Activated CD8-positive, alpha-beta memory T cell treated with anti-CD3 and anti-CD28 coated beads, Interleukin-2, amount 50 U/mL, for 4 hours (primary cell): ENCODE results near the gene LGI1.

ENCODE experiments used
- DNase-seq: peaks from one replicate; pipeline ENCODE4 v3.0.0-alpha.2; 2020

Gene LGI1

GRCh38 chr10:93756118-93756517 lies 1.6 kb upstream of the LGI1 start:
- no peak for DNase-seq

DNA sequence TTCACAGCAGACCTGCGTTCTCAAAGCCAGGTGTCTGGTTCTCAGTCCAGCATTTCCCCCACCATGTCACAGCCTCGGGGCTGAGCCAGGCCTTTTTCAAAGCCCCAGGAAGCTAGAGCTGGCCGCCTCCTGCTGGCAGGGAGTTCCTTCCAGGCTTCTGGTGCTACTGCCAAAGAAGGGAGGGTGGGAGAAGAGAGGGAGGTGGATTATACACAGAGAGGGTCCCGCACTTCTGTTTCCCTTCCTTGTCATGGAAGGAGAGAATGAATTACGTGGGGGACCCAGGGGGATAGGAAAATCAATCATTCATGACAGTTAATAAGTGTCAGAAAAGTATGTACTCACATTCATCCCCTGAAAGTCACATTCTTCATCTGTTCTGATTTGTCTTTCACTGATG lies 600 bp upstream of the LGI1 start:
- no peak for DNase-seq

DNA sequence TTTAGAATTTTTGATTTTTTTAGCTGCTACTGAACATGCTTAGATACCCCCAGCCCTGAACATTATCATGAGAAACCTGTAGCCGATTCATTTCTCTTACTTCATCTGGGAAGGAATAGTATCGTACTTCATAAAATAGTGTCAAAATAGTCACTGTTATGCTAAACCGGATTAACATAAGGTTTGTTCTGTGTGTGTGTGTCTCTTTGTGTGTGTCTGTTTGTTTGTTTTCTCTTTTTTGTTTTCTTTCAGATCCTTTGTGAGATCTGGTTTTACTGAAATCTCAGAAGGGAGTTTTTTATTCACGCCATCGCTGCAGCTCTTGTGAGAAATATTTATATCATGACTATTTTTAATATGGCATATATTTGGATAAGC lies 761 bp downstream of the LGI1 start:
- DNase-seq: no peak

- DNase-seq: no peak
Measured at GRCh38 chr10:93758891-93759410, 1.2 kb downstream of the LGI1 start.

DNA sequence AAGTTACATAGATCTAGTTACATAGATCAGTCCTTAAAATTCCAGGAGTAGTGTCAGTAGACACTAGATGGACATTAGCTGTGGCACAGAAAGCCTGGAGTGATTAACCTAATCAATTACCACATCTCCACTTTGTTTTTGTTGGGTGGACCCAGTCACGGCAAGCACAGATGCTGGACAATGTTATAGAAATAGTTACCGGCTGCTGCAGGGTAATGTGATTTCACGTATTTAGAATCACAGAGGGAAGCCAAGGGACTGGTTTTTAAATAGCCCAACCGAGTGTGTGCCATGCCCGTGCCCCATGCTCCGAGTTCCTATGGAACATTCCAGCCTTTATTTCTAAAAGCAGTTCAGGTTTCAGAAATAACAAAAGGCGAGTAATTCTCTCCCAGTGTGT lies 2.8 kb downstream of the LGI1 start:
- DNase-seq: no peak

- DNase-seq: no peak
Measured at GRCh38 chr10:93762979-93763391, 5.2 kb downstream of the LGI1 start.

GRCh38 chr10:93766918-93767317 lies 9.2 kb downstream of the LGI1 start:
- no peak for DNase-seq

DNA sequence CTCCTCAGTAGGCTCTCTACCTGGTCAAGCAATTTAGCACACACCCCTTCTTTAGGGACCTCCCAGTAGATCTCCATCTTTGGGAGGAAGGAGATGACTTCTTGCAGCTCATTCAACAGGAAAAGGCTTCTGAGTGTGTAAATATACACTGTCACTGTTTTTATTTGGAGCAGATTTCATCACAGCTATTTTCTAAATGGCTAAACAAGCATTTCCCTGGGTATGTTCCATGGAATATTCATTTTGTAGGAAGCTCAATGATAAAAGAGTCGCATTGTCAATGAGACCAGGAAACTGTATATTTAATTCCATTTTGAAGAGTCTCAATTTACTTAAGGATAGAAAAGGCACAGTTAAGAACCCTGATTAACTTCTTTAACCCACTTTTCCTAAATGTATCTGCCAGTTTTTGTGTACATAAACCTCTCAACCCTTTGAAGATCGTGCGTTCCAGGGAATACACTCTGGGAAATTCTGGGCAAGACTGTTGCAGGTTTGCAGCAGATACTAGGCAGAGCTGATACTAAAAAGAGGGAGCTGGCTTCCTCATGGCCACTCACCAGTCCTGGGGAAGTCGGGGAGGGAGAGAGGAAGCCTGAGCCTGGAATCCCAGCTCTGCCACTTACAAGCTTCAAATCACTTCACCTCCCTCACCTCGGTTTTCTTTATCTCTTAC lies 10.1 kb downstream of the LGI1 start:
- no peak for DNase-seq

DNA sequence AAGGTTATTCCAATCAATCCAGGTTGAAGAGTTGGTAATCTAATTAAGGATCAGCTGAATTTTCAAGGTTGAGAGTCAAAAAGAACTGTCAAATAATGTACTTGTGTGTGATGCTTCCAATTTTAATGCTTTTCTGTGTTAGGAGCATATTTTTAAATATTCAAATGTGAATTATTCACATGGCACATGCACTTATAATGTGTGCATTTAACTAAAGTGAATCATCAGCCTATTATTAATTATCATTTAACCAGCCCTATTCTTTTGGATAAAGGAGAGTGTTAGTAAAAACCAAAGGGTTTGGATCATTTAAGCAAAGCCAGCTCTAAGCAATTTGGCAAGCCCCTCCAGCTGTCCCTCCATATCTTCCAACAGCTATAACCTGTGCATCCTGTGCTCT lies 11.2 kb downstream of the LGI1 start:
- no peak for DNase-seq

DNA sequence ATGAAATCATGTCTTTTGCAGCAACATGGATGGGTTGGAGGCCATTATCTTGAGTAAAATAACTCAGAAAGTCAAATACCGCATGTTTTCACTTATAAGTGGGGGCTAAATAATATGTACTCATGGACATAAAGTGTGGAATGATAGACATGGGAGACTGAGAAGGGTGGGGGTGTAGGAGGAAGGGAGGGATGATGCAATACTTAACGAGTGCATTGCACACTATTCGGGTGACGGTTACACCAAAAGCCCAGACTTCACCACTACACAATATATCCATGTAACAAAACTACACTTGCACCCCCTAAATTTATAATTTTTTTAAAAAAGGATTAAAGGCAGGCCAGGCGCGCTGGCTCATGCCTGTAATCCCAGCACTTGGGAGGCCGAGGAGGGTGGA lies 13.6 kb downstream of the LGI1 start:
- DNase-seq: no peak

GRCh38 chr10:93773120-93773519 lies 15.4 kb downstream of the LGI1 start:
- DNase-seq: no peak

DNA sequence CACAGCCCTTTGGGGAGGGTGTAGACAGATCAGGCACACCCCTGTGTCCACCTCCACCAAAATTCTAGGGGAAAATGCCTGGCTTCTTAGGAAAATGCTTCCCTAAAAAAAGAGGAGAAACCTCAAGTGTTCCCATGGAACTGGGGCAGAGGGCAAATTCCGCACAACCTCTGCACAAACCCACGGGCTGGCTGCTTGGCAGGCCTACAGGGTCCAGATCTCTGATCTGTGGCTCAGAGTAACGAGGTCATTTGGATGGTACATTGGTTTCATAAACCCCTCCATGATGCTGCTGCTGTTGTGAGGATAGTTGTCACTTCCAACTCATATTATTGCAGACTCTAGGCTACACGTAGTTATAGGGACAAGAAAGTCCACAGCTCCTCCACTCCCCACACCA lies 16.0 kb downstream of the LGI1 start:
- DNase-seq: no peak

DNA sequence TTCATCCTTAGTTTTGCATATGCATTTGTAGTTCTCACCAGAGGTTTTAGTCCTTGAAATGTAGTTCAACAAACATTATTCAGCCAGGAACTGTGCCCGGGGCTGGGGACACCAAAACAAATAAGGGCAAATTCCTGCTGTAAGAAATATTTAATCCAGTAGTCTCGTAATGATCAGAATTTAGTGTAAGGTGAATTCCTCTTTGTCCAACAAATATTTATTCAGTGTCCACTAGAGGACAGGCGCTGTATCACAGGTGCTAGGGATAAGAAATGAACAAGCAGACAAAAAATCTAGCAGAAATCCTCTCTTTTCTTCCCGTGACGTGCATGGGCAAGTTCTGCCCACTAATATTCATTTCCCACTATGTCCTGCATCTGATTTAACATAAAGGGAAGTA lies 17.6 kb downstream of the LGI1 start:
- no peak for DNase-seq

- no peak for DNase-seq
Measured at GRCh38 chr10:93777092-93777491, 19.4 kb downstream of the LGI1 start.

DNA sequence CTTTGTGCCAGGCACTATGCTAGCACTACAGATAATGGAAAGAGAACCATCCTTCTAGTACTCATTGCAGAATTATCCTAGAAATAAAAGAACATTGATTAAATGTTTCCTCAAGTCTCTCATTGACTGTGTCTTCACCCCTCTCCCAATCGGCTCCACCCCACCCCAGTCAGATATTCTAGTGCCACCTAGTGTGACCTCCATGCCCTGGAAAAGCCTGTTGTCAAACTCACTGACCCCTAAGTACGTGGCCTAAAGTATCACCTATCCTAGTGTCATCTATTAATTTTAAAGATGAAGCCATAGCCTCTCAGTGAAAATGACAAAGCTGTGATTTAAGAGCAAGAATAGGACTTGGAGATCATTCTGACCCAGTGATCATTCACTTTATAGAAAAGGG lies 26.3 kb downstream of the LGI1 start:
- no peak for DNase-seq

GRCh38 chr10:93788413-93789208 lies 30.9 kb downstream of the LGI1 start:
- no peak for DNase-seq

GRCh38 chr10:93790439-93790838 lies 32.7 kb downstream of the LGI1 start:
- DNase-seq: no peak

DNA sequence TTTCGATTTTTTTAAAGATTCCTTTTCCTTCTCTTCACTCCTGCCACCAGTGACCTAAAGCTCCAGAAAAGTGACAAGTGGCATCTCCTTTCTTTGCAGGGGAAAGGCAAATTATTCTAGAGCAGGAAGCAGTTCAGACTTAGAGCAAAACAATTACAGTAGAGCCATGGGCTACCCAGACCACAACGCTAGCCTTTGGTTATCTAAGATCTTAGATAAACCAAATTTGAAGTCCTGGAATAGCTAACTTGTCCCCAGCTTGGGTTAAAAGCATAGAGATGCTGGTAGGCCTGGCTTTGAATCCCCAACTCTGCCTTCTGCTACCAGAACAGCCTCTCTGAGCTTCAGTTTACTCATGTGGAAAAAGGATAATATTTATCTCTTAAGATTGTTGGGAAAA lies 38.4 kb downstream of the LGI1 start:
- no peak for DNase-seq

DNA sequence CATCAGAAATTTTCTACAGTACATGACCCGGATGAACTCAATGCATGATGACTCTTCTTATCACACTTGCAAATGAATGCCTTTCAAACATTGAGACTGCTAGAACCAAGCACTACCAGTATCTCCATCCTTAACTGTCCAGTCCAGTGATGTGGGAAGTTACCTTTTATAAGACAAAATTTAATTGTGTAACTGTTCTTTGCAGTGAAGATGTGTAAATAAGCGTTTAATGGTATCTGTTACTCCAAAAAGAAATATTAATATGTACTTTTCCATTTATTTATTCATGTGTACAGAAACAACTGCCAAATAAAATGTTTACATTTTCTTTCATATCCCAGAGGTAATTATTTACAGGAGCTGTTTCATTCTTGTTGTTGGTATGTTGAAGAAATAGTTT lies 40.1 kb downstream of the LGI1 start:
- no peak for DNase-seq

DNA sequence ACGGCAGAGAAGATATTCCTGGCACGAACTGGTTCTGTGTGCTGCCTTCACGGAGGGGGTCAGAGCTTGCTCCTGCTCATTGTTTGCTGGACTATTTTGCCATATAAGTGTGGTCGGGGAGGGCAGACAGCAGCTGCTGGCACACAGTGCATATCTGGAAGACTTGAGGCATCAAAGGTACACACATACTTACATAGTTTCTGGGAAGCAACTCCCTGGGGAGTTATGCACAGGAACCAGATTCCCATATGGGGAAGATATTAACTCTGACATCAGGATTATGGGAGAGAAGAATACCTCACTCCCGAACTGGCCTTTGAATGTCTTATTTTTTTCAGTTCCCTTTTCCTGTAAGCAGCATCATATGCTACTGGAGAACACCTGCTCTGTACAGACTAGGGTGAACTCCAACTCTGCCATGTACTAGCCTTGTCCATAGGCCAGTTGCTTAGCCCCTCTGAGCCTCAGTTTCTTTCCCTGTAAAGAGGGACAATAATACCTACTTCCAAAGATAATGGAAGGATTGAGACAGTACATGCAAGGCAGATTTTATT lies 41.5 kb downstream of the LGI1 start:
- DNase-seq: no peak

DNA sequence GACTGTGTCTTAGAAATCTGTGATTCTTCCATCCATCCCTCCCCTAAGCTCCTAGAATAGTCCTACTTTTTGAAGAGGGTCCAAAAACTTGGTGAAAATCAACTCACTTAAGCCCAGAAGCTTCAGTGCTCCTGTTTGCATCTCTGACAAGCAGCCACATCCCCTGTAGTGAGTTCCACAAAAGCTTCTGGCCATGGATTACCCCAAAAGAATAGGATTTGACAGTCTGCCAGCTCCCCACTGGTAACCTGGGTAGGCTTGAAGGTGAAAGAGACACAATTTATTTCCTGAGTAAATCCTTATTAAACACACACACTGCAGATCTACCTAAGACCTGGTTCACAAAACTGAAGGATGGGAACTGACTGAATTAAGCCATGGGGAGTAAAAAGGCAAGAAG lies 46.5 kb downstream of the LGI1 start:
- no peak for DNase-seq

DNA sequence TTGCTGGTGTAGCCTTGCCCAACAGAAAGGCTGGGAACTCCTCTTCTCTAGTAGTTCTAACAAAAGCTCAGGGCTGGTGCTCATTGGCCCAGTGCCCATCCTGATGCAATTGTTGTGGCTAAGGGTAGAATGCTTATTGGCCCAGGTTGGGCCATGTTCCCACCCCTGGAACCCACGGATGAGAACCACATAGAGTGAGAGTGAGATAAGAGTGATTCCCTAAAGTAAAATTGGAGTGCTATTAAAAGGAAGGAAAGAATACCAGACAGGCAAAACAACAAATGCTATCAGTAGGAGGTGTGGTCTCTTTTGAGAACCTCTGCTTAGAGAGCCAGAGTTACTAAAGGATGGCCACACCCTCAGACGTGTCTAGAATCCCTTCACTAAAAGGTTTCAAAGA lies 49.2 kb downstream of the LGI1 start:
- no peak for DNase-seq

DNA sequence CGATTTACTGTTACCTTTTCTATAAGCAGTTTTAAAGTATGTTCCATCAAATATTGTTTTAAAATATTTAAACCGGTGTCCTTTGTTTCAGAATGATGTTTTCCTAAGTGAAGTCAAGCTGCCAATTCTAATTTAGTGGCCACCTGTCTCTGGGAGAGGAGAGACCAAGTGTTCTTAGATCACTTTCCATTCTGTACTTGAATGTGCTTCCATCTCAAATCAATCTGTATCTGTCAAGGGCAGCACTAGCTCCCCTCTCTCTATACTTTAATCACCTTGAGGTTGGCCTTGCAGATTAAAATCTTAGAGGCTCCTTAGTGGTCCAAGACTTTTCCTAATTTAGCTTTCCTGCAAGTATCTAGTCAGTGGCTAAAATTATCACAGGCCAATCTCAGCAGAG lies 49.6 kb downstream of the LGI1 start:
- DNase-seq: no peak

DNA sequence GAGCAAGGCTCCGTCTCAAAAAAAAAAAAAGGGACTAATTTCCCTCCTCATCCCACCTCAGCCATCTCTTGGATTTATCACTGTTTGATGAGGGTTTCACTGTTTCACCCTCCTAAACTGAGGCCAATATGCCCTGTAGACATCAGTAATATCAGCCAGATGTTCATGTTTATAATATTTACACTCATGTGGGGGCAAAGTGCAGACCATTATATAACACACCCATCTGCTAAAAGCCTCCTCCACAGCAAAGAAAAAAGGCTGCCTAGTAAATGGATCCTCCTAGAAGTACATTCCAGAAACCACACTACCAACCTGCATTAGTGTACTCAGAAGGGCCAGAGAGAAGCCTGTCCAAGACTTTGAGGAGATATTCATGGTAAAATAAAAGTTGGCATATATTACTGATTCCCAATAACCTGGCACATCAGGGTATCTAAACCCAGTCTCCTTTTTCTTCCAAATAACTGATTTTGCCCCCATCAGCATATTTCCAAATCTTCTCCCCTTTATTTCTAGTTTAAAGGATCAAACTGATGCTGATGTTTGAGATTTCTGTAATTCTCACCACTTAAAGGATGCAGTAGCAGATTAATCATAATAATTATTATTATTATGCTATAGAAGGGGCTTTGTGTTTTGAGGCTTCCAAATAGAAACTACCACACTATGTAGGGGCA lies 55.1 kb downstream of the LGI1 start:
- no peak for DNase-seq
